ENCODE results near the gene KRTAP4-4. TPM values are rescaled to one million over a fixed set of nuclear protein-coding genes. Genes with fewer than 3 reads are reported as not detected.

KRTAP4-4 gene
- total and polyA plus RNA-seq, 2 of the 8 experiments (the other 6 are each of a cell fraction or from before 2014, with no cell fraction given), result not detected

- H3K4me3 ChIP-seq (ENCODE audit: extremely low read depth in 1 of 4, insufficient read depth in 2 of 4, low read depth in 3 of 4, low read length in 4 of 4), result no peak overlapping the region
- H2BK12ac ChIP-seq (ENCODE audit: low read depth, low read length), result no peak overlapping the region
- H3K18ac ChIP-seq (ENCODE audit: extremely low read depth, low read length), result no peak overlapping the region
- no peak overlapping the region for H4K8ac ChIP-seq (ENCODE audit: extremely low read depth, insufficient read depth, low read length)
- FAIRE-seq, result no peak
- no peak overlapping the region for H2AK5ac ChIP-seq (ENCODE audit: low read depth, low read length)
- H4K20me1 ChIP-seq (replicated peaks in 1 of 2; ENCODE audit: control insufficient read depth in 1 of 2, insufficient read depth in 2 of 2, low read length in 2 of 2), result no peaks in the 10 kb centered on the region
- H3K14ac ChIP-seq (ENCODE audit: insufficient read length), result no peak overlapping the region
- no peak overlapping the region for H2BK15ac ChIP-seq (ENCODE audit: low read length)
- no peak overlapping the region for H2AFZ ChIP-seq (ENCODE audit: low read length)
- no peaks in the 10 kb centered on the region for H3K79me1 ChIP-seq (ENCODE audit: low read depth, low read length)
- H3K9me3 ChIP-seq (ENCODE audit: insufficient read depth in 2 of 2, low read depth in 1 of 2, low read length in 1 of 2), result 0 out of 4 replicates have a peak, but pooled peaks cover 0 to 3% of the 10 kb centered on the region in 2 experiments
- H3K4me1 ChIP-seq (replicated peaks in 1 of 4; ENCODE audit: control insufficient read depth in 3 of 4, insufficient read depth in 4 of 4, low read length in 3 of 4), result no peaks in the 10 kb centered on the region
- WGBS, 2 experiments (ENCODE audit: extremely low coverage in 1 of 2, insufficient coverage in 1 of 2, insufficient read length in 1 of 2, insufficient replicate concordance in 2 of 2, low coverage in 1 of 2, low lambda C conversion rate in 2 of 2, missing lambda C conversion rate in 1 of 2), result 100% methylated on average over 1 of the region's 1 CpG; no CpG with 5 or more reads in 1 of the 2 experiments
- H3K56ac ChIP-seq (replicated peaks; ENCODE audit: insufficient read length, low read depth, low read length), result no peak overlapping the region
- H2BK120ac ChIP-seq (replicated peaks; ENCODE audit: low read depth, low read length), result no peak overlapping the region
- ChIA-PET CTCF (ENCODE audit: partially characterized antibody) (no interaction called here), POLR2A (ENCODE audit: partially characterized antibody) (no interaction called here)
- H3K23ac ChIP-seq (ENCODE audit: insufficient read length), result no peak overlapping the region
- no peak overlapping the region for H3K4me2 ChIP-seq (ENCODE audit: insufficient read depth in 1 of 2, low read depth in 2 of 2, low read length in 2 of 2)
- H3K4ac ChIP-seq (replicated peaks; ENCODE audit: insufficient read length, low read depth, low read length), result no peak overlapping the region
- no peaks in the 10 kb centered on the region for H3K36me3 ChIP-seq (ENCODE audit: control insufficient read depth in 2 of 4, insufficient read depth in 4 of 4, low read length in 3 of 4)
- H3K9ac ChIP-seq (replicated peaks in 1 of 4; ENCODE audit: extremely low read depth in 1 of 4, low read depth in 3 of 4, low read length in 3 of 4), result no peak overlapping the region
- H3K27me3 ChIP-seq (replicated peaks in 1 of 4; ENCODE audit: control insufficient read depth in 3 of 4, extremely low read depth in 1 of 4, insufficient read depth in 3 of 4, low read length in 3 of 4), result no peaks in the 10 kb centered on the region
- no peak overlapping the region for H3K27ac ChIP-seq (ENCODE audit: low read depth, low read length)
- no peak overlapping the region for H4K5ac ChIP-seq (ENCODE audit: insufficient read length, low read depth, low read length)
- no peaks in the 10 kb centered on the region for H3K79me2 ChIP-seq (ENCODE audit: control insufficient read depth in 1 of 2, insufficient read depth in 2 of 2, low read length in 2 of 2)
- no peak overlapping the region for H2BK20ac ChIP-seq (ENCODE audit: low read length)
- H3K23me2 ChIP-seq (ENCODE audit: low read depth, low read length), result no peaks in the 10 kb centered on the region
- no peak for TF ChIP-seq EP300 (IDR thresholded peaks at IDR 0.05; ENCODE audit: borderline replicate concordance in 1 of 2, low read depth in 2 of 2, low read length in 2 of 2)
- TF ChIP-seq ATF3 (IDR thresholded peaks at IDR 0.05; ENCODE audit: insufficient read depth, low read depth, low read length), result no peak
- DNase-seq (ENCODE audit: low read depth in 1 of 2, low spot score in 2 of 2), result no peak
- H4K91ac ChIP-seq (replicated peaks; ENCODE audit: insufficient read length, low read length), result no peak overlapping the region
- no peak overlapping the region for H2BK5ac ChIP-seq (ENCODE audit: low read depth, low read length)
Observed at GRCh38 chr17:41196068-41196467, 35.5 kb upstream of the KRTAP4-4 start.

All from H1 (cell line).